A549 treated with CpdA at 1 μM for 4 hours (cell line): ENCODE results near the gene OR12D2. TPM values are rescaled to one million over a fixed set of nuclear protein-coding genes. Genes with fewer than 3 reads are reported as not detected.

Source experiments
- total RNA-seq: library from RNA; stranded (reverse); fragments of 200-300 nt; extraction: Qiagen RNA extraction; gene quantifications from 5 replicates; pipeline ENCODE4 v1.2.3, GENCODE V29; 2022; ENCODE audit warnings: low read depth

OR12D2 gene, protein sequence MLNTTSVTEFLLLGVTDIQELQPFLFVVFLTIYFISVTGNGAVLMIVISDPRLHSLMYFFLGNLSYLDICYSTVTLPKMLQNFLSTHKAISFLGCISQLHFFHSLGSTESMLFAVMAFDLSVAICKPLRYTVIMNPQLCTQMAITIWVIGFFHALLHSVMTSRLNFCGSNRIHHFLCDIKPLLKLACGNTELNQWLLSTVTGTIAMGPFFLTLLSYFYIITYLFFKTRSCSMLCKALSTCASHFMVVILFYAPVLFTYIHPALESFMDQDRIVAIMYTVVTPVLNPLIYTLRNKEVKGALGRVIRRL
- total RNA-seq: not detected in 5 replicates

DNA sequence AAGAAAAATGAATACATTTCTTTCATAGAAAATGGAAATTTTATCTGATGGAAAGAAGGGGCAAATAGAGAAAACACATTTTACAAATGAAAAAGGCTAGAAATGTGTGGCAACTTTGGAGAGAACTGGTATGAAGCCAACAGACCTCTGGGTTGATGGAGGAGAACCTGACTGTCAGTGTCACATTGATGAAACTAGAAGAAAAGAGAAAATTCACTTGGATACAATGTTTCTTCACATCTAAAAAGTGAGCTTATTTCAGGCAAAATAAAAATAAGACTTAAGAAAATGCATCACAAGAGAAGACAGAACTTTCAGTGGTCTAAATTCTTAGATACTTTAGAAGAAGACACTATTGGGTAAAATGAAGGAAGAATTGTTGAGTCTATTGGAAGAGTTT, at the start of gene OR12D2:
OR12D2 (plus strand) TSS at position 301 of the 400 bp plus-strand sequence. CDS start 1,069 bp downstream, outside the sequence.

DNA sequence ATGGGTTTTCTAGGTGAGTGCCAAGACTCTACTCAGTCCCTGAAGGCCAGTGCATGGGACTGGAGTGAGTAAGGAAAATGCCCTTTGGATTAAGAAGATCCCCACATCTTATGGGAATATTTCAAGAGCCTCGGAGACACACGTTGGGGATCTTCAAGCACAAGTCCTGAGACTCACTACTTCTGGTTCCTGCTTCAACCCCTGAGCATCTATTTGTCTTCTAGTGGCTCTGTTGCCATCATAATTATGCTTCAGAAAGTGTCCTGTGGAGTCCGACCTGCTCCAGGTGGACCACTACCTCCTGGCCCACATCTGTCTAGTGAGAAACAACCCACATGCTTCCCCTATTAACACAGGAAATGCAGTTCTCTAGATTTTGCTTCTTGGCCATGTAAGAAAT, 26.7 kb upstream of the OR12D2 start, which contains the start of gene OR5V1:
OR5V1 (minus strand) TSS at position 101 of the 400 bp plus-strand sequence. CDS start 12,670 bp downstream, outside the sequence.

DNA sequence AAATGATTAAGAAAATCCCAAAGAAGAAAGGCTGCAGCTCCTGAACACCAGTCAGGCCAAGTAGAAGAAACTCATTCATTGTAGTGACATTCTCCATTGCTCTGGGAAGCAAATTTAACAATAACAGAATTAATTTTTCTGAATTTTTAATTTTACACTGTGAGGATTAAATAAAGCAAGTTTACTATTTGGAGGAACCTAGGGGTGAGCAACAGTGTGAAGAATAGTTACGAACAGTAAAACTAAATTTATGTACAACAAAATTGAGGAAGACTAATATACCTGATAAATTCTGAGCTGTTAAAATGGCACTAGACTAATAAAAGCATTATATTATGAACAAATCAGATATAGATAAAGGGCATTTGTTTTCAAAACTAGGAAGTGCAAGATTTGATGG, 20.2 kb upstream of the OR12D2 start, which contains the start of gene OR12D3:
OR12D3 (minus strand) TSS at position 101 of the 400 bp plus-strand sequence; CDS start at position 97, 4 bp downstream.

DNA sequence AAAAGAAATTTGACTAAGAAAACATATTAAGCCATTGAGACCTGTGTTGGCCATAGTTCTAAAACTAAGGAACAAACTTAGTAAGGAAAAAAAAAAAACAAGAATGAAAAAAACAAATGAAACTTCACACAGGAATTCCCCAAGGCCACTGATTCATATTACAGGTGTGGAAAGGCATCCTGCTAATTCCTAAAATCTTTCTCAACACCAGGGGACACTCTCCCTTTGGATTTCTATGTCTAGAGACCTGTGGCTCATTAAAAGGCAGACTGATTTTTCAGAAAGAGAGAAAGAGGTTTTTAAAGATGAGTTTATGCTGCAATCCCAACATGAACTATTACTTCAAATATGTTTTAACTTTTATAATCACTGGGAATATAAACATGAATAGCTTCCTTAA, 19.2 kb downstream of the OR12D2 start, which contains the start of gene OR12D1:
OR12D1 (plus strand) TSS at position 341 of the 400 bp plus-strand sequence.

DNA sequence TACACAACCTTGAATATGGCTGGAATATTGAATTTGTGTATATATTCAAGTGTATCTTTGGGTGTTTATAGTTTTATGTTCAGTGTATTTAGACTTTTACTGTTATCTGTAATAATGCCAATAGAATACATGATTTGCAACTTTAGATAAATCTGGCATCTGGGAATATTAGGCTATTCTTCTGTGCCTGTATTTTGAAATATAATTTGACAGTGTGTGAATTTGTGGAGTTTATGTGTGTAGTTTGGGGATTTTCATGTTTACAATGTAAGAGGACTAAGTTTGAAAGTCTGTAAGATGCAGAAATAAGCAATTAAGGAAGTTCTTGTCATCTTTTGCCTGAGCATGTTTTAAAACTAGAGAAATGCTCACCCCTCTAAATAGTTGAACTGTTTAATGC, 43.6 kb downstream of the OR12D2 start, which contains the start of gene OR10C1:
OR10C1 (plus strand) TSS at position 301 of the 400 bp plus-strand sequence. CDS start 710 bp downstream, outside the sequence.

Other genes with a start within 250 kb of the OR12D2 start
- gene OR2J2, start 224.7 kb upstream of the OR12D2 start, total RNA-seq: not detected in 5 replicates
- gene OR14J1, start 93.9 kb upstream of the OR12D2 start, total RNA-seq: not detected in 5 replicates
- gene OR5V1, start 26.8 kb upstream of the OR12D2 start, total RNA-seq: not detected in 5 replicates
- not detected in 5 replicates for gene OR12D3, start 20.3 kb upstream of the OR12D2 start, total RNA-seq
- not detected in 5 replicates for gene OR12D1, start 19.3 kb downstream of the OR12D2 start, total RNA-seq
- not detected in 5 replicates for gene OR10C1, start 43.7 kb downstream of the OR12D2 start, total RNA-seq
- gene OR11A1, start 61.4 kb downstream of the OR12D2 start, total RNA-seq: not detected in 5 replicates
- gene OR2H1, start 61.5 kb downstream of the OR12D2 start, total RNA-seq: not detected in 5 replicates
- not detected in 5 replicates for gene MAS1L, start 92.3 kb downstream of the OR12D2 start, total RNA-seq
- 0.51 to 1.2 TPM (median 0.61 TPM) in 5 replicates for gene UBD, start 164.1 kb downstream of the OR12D2 start, total RNA-seq
- not detected in 5 replicates for gene OR2H2, start 189.5 kb downstream of the OR12D2 start, total RNA-seq
- gene GABBR1, start 237.6 kb downstream of the OR12D2 start, total RNA-seq: 3.4 to 6.8 TPM (median 5.0 TPM) in 5 replicates